ENCODE measurements around the gene RANGAP1.

GRCh38 chr22:41226723-41227655, 59.0 kb downstream of the RANGAP1 start:
- TF ChIP-seq POLR2A (IDR thresholded peaks at IDR 0.05): no peak
- no peak for TF ChIP-seq CTCF (IDR thresholded peaks at IDR 0.05)
